Sciatic nerve (tissue), 2 donors: ENCODE data around the gene SLC24A3. TPM values are rescaled to one million over a fixed set of nuclear protein-coding genes. Genes with fewer than 3 reads are reported as not detected.

Experiments used
- ATAC-seq: fragments of 200-7000 bp; cut with Tn5 transposase; one replicate; pipeline ENCODE4 v1.9.1; 2020; ENCODE audit warnings: mild to moderate bottlenecking, moderate library complexity
- DNase-seq: peaks from one replicate; pipeline ENCODE4 v3.0.0-alpha.2; 2020; ENCODE audit warnings: low spot score
- intact Hi-C: fragments of 100-400 bp; cut with DNase I; formaldehyde crosslinking; loops from one replicate; pipeline ENCODE4 v1.14.2; 2022
- total RNA-seq: library from RNA; stranded (reverse); fragmentation: NEBNext Ultra II Directional; extraction: Animal tissue kit (Norgen Biotek cat#: 25700); gene quantifications from one replicate; pipeline ENCODE4 v1.2.1, GENCODE V29; 2021
- donor health status: DM: no; HTN: no; CAD: no.
- donor health status: DM: no; HTN: no; CAD: no.

Gene SLC24A3
- total RNA-seq, 1 donor from 2014 or later = 2.0 TPM

GRCh38 chr20:19501476-19502115, 289.2 kb downstream of the SLC24A3 start:
- DNase-seq = no peak
- intact Hi-C loops = no loop called here
- no peak for ATAC-seq

DNA sequence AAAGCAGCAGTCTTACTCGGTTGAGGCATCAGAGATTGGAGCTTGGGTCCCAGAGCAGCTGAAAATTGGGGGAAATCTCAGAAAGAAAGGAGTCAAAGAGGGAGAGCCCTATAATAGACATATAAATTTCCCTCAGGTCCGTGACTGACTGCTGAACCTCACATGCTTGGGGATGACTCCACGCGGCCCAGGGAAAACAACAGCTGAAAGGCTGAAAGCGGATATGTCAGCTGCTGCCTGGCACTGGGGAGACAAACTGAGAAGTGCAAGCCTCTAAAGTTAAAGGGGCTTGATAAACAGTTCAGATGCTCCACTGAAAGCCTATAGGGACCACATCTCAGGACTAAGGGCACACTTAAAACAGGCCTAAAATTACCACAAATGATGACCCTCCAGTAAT, 289.7 kb downstream of the SLC24A3 start:
- intact Hi-C loops = no loop called here
- DNase-seq (no peak), ATAC-seq (no peak)

GRCh38 chr20:19504251-19504650, 291.8 kb downstream of the SLC24A3 start:
- intact Hi-C loops = no loop called here
- ATAC-seq = no peak
- no peak for DNase-seq

- DNase-seq (no peak), ATAC-seq (no peak)
- intact Hi-C loops = no loop called here
These were observed 293.6 kb downstream of the SLC24A3 start for GRCh38 chr20:19506021-19506420.

DNA sequence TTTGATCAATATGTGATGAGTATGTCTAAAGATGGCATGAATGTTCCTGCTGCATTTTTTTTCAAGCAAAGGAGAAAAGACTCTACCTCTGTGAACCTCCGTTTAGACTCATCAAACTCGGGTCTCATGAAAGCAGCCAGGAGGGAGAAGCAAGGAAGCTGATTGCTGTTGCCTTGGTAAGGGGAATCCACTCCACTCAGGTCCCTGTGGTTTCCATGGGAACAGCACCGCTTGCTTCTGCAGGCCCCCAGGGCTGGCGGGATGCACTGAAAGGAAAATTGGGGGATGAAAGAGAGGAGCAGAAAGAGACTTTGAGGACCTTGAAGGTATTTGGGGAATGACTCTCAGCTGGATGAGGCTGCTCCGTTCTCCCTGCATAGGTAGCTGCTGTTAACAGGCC, 296.0 kb downstream of the SLC24A3 start:
- DNase-seq (no peak), ATAC-seq (no peak)
- intact Hi-C loops = no loop called here

DNA sequence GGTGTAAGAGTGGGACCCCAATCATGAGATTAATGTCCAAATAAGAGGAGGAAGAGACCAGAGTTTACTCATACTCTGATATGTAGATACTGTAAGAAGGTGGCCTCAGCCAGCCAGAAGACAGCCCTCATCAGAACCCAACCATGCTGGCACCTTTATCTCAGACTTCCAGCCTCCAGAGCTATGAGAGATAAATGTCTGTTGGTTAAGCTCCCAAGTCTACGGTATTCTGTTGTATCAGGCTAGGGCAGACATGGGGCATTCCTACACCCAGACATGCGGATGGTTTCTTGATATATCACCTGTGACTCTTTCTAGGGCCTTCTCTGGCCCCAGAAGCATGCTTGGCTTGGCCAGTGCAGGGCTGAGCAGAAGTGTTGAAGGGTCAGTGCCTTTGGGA, 298.2 kb downstream of the SLC24A3 start:
- no peak for ATAC-seq
- intact Hi-C loops = no loop called here

DNA sequence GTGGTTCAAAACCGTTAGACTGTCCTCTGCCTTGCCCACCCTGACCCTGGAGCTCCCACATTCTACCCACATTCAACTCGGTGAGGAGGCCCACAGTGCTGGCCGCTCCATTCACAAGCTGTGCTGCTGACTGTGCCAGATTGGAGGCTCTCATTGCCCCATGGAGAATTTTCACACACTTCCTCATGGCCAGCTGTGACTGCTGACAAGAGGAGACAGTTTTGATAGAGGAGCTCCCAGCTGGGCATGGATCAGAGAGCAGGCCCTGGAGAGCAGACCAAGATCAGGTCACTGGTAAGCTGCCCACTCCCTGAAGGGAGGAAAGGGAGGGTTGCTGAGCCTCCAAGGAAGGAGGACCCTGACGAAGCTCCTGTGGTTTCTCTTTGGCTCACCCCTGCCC, 299.5 kb downstream of the SLC24A3 start:
- ATAC-seq = no peak
- DNase-seq = no peak
- intact Hi-C loops = no loop called here

More for the DNA sequence above, 298.2 kb downstream of the SLC24A3 start:
- no peak for DNase-seq

- ATAC-seq (no peak), DNase-seq (no peak)
- intact Hi-C loops = no loop called here
These were observed 300.6 kb downstream of the SLC24A3 start for GRCh38 chr20:19512886-19513677.

GRCh38 chr20:19515074-19515473, 302.6 kb downstream of the SLC24A3 start:
- DNase-seq (no peak), ATAC-seq (no peak)
- intact Hi-C loops = no loop called here

DNA sequence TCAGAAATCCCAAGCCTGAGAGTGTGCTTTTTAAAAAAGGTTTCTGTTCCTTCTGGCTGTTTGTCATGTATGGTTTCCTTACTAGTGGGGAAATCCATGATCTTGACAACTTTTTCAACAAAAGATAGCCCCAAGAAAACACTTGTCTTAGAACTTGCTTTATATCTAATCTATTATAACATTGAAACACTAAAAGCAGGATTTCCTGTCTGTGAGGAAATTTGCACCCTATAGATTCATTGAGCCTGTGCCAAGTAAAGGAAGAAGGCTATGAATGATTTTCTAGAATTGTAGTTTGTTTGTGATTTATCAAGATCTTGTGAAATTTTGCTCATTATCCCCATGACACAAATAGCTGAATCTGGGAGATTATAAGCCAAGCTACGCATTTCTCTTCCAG, 307.0 kb downstream of the SLC24A3 start:
- intact Hi-C loops = no loop called here
- DNase-seq = no peak
- no peak for ATAC-seq

GRCh38 chr20:19520261-19520660, 307.8 kb downstream of the SLC24A3 start:
- ATAC-seq (no peak), DNase-seq (no peak)
- intact Hi-C loops = no loop called here

DNA sequence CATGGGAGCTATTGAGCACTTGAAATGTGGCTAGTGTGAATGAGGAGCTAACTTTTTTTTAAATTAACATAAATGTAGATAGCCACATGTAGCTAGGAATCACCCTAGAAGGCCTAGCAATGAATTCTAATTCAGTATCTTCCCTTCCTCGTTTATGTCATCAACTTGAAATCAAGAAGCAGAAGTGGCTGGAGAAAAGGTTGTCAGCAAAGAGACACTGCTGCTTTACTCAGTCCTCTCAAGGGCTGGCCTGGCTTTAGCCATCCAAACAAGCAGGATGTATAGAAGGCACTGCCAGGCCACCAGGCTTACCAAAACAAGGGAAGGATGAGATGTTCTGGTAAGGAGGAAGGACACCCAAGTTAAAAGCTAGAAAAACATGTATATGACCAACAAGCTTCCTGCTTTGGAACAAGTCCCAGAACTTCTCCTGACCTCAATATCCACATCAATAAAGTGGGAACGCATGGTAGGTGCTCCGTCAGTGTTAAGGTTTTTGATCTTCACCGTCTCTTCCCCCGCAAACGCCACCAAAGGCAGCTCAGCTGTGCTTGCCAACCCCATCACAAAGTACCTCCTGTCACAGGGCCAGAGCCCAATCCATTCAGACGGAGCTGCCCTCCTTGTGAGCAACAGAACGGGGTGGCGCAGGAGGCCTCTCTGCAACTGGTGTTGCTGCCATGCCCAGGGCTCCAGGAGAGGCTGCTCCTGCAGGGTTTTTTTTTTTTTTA, 309.8 kb downstream of the SLC24A3 start:
- ATAC-seq (no peak), DNase-seq (no peak)
- intact Hi-C loops = no loop called here

DNA sequence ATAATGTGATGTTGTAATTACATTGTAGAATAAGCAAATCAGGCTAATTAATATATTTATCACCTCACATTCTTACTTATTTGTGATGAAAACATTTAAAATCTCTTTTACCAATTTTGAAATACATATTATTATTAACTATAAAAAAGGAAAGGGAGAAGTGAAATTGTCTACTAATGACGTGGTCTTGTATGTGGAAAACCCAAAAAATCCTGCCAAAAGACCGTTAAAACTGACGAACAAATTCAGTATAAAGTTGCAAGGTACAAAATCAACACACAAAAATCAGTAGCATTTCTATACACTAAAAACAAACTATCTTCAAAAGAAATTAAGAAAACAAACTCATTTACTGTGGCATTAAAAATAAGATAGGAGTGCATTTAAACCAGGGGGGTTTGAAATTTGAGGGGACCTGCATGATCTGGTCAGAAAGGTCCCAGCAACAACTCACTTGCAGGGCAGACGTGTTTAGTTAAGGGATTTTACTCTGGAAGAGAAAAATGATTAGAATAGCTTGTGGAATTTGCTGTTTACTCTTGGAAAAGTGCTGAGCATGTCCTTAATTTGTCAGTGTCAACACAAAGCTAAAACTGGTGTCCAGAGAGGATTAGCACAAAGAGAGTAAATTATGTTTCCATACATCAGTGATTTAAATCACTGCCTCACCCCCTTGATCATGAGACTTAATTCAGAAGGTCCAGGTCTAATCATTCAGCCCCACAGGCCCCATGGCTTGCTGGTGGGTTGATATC, 310.6 kb downstream of the SLC24A3 start:
- intact Hi-C loops = no loop called here
- DNase-seq (no peak), ATAC-seq (no peak)

DNA sequence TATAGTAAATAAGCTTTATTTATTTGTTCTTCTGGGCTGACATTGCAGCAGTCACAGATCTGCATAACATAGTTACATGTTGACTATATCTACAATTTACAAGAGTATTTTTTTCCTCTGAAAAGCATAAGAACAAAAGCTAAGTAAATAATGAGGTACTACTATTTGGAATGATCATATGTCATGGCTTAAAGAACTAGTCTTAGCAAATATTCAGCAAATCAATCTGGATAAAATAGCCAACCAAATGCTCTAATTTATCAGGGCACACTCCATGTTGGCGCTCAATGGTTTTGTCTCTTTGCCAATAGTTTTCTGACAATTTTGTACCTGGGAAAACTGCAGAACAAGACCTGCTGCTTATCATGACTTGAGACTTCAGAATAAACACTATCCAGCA, 312.2 kb downstream of the SLC24A3 start:
- intact Hi-C loops = no loop called here
- DNase-seq = no peak
- ATAC-seq = no peak

GRCh38 chr20:19527509-19527908, 315.1 kb downstream of the SLC24A3 start:
- DNase-seq = no peak
- ATAC-seq = no peak

GRCh38 chr20:19528286-19529030, 316.0 kb downstream of the SLC24A3 start:
- intact Hi-C loops = no loop called here
- ATAC-seq (no peak), DNase-seq (no peak)

More at GRCh38 chr20:19527509-19527908, 315.1 kb downstream of the SLC24A3 start:
- intact Hi-C loops = no loop called here

DNA sequence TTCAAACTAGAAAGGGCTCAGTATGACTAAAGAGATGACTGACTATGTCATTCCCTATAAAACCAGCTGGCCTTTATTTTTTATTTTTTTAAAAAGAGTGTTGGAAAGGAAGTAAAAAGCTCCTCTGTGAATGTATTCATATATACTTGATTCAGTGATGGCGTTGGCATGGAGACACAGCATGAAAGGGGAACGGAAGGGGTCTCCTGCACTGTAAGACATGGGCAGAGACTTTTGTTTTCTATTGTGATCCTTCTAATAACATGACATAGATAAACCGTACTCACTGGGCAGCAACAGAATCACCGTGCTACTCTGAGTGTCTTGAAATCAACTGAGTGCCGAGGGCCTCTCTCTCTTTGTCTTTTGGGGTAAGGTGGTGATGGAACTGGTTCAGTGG, 317.6 kb downstream of the SLC24A3 start:
- no peak for DNase-seq
- intact Hi-C loops = no loop called here
- no peak for ATAC-seq

GRCh38 chr20:19531446-19531845, 319.0 kb downstream of the SLC24A3 start:
- intact Hi-C loops = no loop called here
- ATAC-seq = no peak
- no peak for DNase-seq

GRCh38 chr20:19538556-19538955, 326.1 kb downstream of the SLC24A3 start:
- no peak for DNase-seq
- ATAC-seq = no peak
- intact Hi-C loops = no loop called here
